MM.1S (cell line): Measurements from ENCODE around the gene CREBBP.

Experiments
- DNase-seq: peaks from one replicate; pipeline ENCODE4 v3.0.0-alpha.2; 2015
- H2AFZ ChIP-seq: fragments of 300-600 bp; sonication (generic); 2 replicates; pipeline ENCODE4 v1.6.0; 2016; ENCODE audit warnings: antibody characterized with exemption, low read length
- H3F3A ChIP-seq: fragments of 300-600 bp; sonication (generic); 2 replicates; pipeline ENCODE4 v1.6.1; 2016; ENCODE audit warnings: mild to moderate bottlenecking, antibody characterized with exemption, low read length, moderate library complexity, mixed read lengths; ENCODE audit not compliant: insufficient read depth
- H3K27ac ChIP-seq: fragments of 300-600 bp; sonication (generic); 2 replicates; pipeline ENCODE4 v1.5.1; 2016; ENCODE audit warnings: mild to moderate bottlenecking, low read length
- H3K27me3 ChIP-seq: fragments of 300-600 bp; sonication (generic); replicated peaks from 2 replicates; pipeline ENCODE4 v1.6.0; 2016; ENCODE audit warnings: low read length; ENCODE audit not compliant: insufficient read depth
- H3K36me3 ChIP-seq: fragments of 300-600 bp; sonication (generic); replicated peaks from 2 replicates; pipeline ENCODE4 v1.6.1; 2016; ENCODE audit warnings: mild to moderate bottlenecking, low read length, mixed read lengths; ENCODE audit not compliant: insufficient read depth
- H3K4me1 ChIP-seq: fragments of 300-600 bp; sonication (generic); 2 replicates; pipeline ENCODE4 v1.6.1; 2016; ENCODE audit warnings: low read length, mixed read lengths
- H3K4me2 ChIP-seq: fragments of 300-600 bp; sonication (generic); 2 replicates; pipeline ENCODE4 v1.6.0; 2016; ENCODE audit warnings: low read depth, low read length
- H3K4me3 ChIP-seq: fragments of 300-600 bp; sonication (generic); 2 replicates; pipeline ENCODE4 v1.5.1; 2016; ENCODE audit warnings: low read length, mixed read lengths
- H3K79me2 ChIP-seq: fragments of 300-600 bp; sonication (generic); 2 replicates; pipeline ENCODE4 v1.6.1; 2016; ENCODE audit warnings: mixed run types, low read length, mixed read lengths
- H3K9ac ChIP-seq: fragments of 300-600 bp; sonication (generic); 2 replicates; pipeline ENCODE4 v1.6.1; 2016; ENCODE audit warnings: low read length, mixed read lengths
- H3K9me2 ChIP-seq: fragments of 300-600 bp; sonication (generic); replicated peaks from 2 replicates; pipeline ENCODE4 v1.6.1; 2016; ENCODE audit warnings: mild to moderate bottlenecking, low read length, mixed read lengths; ENCODE audit not compliant: insufficient read depth
- H3K9me3 ChIP-seq: fragments of 300-600 bp; sonication (generic); replicated peaks from 2 replicates; pipeline ENCODE4 v1.6.1; 2016; ENCODE audit warnings: mild to moderate bottlenecking, low read length, mixed read lengths; ENCODE audit not compliant: insufficient read depth
- H4K20me1 ChIP-seq: fragments of 300-600 bp; sonication (generic); 2 replicates; pipeline ENCODE4 v1.6.1; 2016; ENCODE audit warnings: mild to moderate bottlenecking, low read length, moderate library complexity, mixed read lengths; ENCODE audit not compliant: insufficient read depth
- CTCF ChIP-seq: fragments of 300-600 bp; sonication (generic); IDR thresholded peaks from 2 replicates; pipeline ENCODE4 v1.5.1; 2016; ENCODE audit warnings: antibody characterized with exemption, low read length, mixed read lengths
- EZH2 ChIP-seq: fragments of 300-600 bp; sonication (generic); optimal IDR thresholded peaks from 2 replicates; pipeline ENCODE3; 2017; ENCODE audit warnings: low read depth, mild to moderate bottlenecking, antibody characterized with exemption, low read length, mixed read lengths
- EZH2phosphoT487 ChIP-seq: fragments of 300-600 bp; sonication (generic); IDR thresholded peaks from 2 replicates; pipeline ENCODE4 v1.6.1; 2018; ENCODE audit warnings: antibody characterized with exemption, low read length

Gene CREBBP

GRCh38 chr16:3825940-3826339, 54.6 kb downstream of the CREBBP start:
- TF ChIP-seq EZH2phosphoT487 (no peak), CTCF (no peak), EZH2 (no peak)

GRCh38 chr16:3825103-3825502, 55.4 kb downstream of the CREBBP start:
- no peak for TF ChIP-seq EZH2
- no peak for TF ChIP-seq CTCF
- TF ChIP-seq EZH2phosphoT487, result no peak
- Histone ChIP-seq H2AFZ (no peak overlapping the region), H3K79me2 (peaks cover 100% of the 10 kb centered on the region), H3K4me1 (no peaks in the 10 kb centered on the region), H3F3A (no peaks in the 10 kb centered on the region), H4K20me1 (peaks cover 25% of the 10 kb centered on the region), H3K9me2 (no peaks in the 10 kb centered on the region), H3K4me2 (no peak overlapping the region), H3K36me3 (no peaks in the 10 kb centered on the region), H3K4me3 (no peak overlapping the region), H3K27ac (no peak overlapping the region), H3K27me3 (no peaks in the 10 kb centered on the region), H3K9ac (no peak overlapping the region), H3K9me3 (no peaks in the 10 kb centered on the region)
- DNase-seq, result no peak

More at GRCh38 chr16:3825940-3826339, 54.6 kb downstream of the CREBBP start:
- Histone ChIP-seq H3K79me2 (peaks cover 100% of the 10 kb centered on the region), H3K27me3 (no peaks in the 10 kb centered on the region), H3K4me2 (no peak overlapping the region), H3K4me3 (no peak overlapping the region), H4K20me1 (peaks cover 27% of the 10 kb centered on the region), H3F3A (no peaks in the 10 kb centered on the region), H2AFZ (no peak overlapping the region), H3K4me1 (no peaks in the 10 kb centered on the region), H3K9me3 (no peaks in the 10 kb centered on the region), H3K9ac (no peak overlapping the region), H3K27ac (no peak overlapping the region), H3K9me2 (no peaks in the 10 kb centered on the region), H3K36me3 (no peaks in the 10 kb centered on the region)
- DNase-seq, result no peak

GRCh38 chr16:3824121-3824795, 56.3 kb downstream of the CREBBP start:
- Histone ChIP-seq H3K27ac (no peak overlapping the region), H3K36me3 (no peaks in the 10 kb centered on the region), H3K9me2 (no peaks in the 10 kb centered on the region), H3K4me2 (no peak overlapping the region), H3K4me1 (no peaks in the 10 kb centered on the region), H3K9ac (no peak overlapping the region), H3K79me2 (peaks cover 100% of the 10 kb centered on the region), H4K20me1 (peaks cover 21% of the 10 kb centered on the region), H3K27me3 (no peaks in the 10 kb centered on the region), H2AFZ (no peak overlapping the region), H3K9me3 (no peaks in the 10 kb centered on the region), H3K4me3 (no peak overlapping the region), H3F3A (no peaks in the 10 kb centered on the region)
- no peak for DNase-seq
- no peak for TF ChIP-seq CTCF
- no peak for TF ChIP-seq EZH2
- no peak for TF ChIP-seq EZH2phosphoT487
